Umbilical cord (tissue), 2 donors: ENCODE measurements around the gene NUDT8. TPM values are rescaled to one million over a fixed set of nuclear protein-coding genes. Genes with fewer than 3 reads are reported as not detected.

ENCODE experiments used
- DNase-seq: peaks from one replicate; pipeline ENCODE4 v3.0.0-alpha.2; 2015; ENCODE audit warnings: low spot score
- total RNA-seq: library from RNA; depleted of rRNA; stranded (reverse); fragments of >200 nt; gene quantifications from one replicate; pipeline ENCODE4 v1.2.3, GENCODE V29; 2014; ENCODE audit warnings: low replicate concordance; ENCODE audit not compliant: insufficient read depth

NUDT8 gene
- 2.2 TPM for total RNA-seq

GRCh38 chr11:67629386-67630227, at the start of gene NUDT8:
NUDT8 (minus strand) TSS chr11:67629937; CDS start chr11:67629911, 26 bp downstream.
- peak; percentile 80 for DNase-seq

GRCh38 chr11:67675058-67675747, 45.5 kb upstream of the NUDT8 start:
- DNase-seq: no peak

- DNase-seq: peak; percentile 69
Measured at GRCh38 chr11:67674442-67674871, 44.7 kb upstream of the NUDT8 start, which contains the start of gene ALDH3B2. ALDH3B2 (minus strand) TSS chr11:67674623; CDS start chr11:67666935, 7,688 bp downstream.

- DNase-seq: no peak
Measured at GRCh38 chr11:67673902-67674301, 44.2 kb upstream of the NUDT8 start.

GRCh38 chr11:67673358-67673757, 43.6 kb upstream of the NUDT8 start:
- DNase-seq: no peak

- DNase-seq: no peak
Measured at GRCh38 chr11:67671211-67671520, 41.4 kb upstream of the NUDT8 start.

GRCh38 chr11:67670316-67671210, 40.8 kb upstream of the NUDT8 start:
- no peak for DNase-seq

GRCh38 chr11:67668192-67668551, 38.4 kb upstream of the NUDT8 start:
- no peak for DNase-seq

- no peak for DNase-seq
Measured at GRCh38 chr11:67667490-67668191, 37.9 kb upstream of the NUDT8 start.

GRCh38 chr11:67666676-67667489, 37.1 kb upstream of the NUDT8 start:
- DNase-seq: no peak

GRCh38 chr11:67666303-67666645, 36.5 kb upstream of the NUDT8 start:
- DNase-seq: no peak

GRCh38 chr11:67665541-67666302, 36.0 kb upstream of the NUDT8 start:
- no peak for DNase-seq

- DNase-seq: no peak
Measured at GRCh38 chr11:67664696-67665540, 35.2 kb upstream of the NUDT8 start.

- DNase-seq: no peak
Measured at GRCh38 chr11:67664213-67664585, 34.5 kb upstream of the NUDT8 start.

GRCh38 chr11:67663532-67664212, 33.9 kb upstream of the NUDT8 start:
- no peak for DNase-seq

GRCh38 chr11:67662835-67663531, 33.2 kb upstream of the NUDT8 start:
- no peak for DNase-seq

- DNase-seq: no peak
Measured at GRCh38 chr11:67662142-67662834, 32.6 kb upstream of the NUDT8 start.
